H1 (cell line): ENCODE data around the gene CIRBP. TPM values are rescaled to one million over a fixed set of nuclear protein-coding genes. Genes with fewer than 3 reads are reported as not detected.
A peak's percentile ranks its signal among the peaks of the same experiment; 100 is the strongest.

Source experiments
- ASH2L ChIP-seq: fragments of 200-600, 300-600 bp; sonication (generic); IDR thresholded peaks from one replicate; pipeline ENCODE4 v1.7.1; 2017; ENCODE audit warnings: low read length
- ATF3 ChIP-seq: IDR thresholded peaks from 2 replicates; pipeline ENCODE4 v1.6.1; 2011; ENCODE audit warnings: low read depth, mild to moderate bottlenecking, low read length; ENCODE audit not compliant: insufficient read depth
- BACH1 ChIP-seq: IDR thresholded peaks from 2 replicates; pipeline ENCODE4 v1.6.1; 2012; ENCODE audit warnings: low read length, improper control_type of control experiment
- CREB1 ChIP-seq: IDR thresholded peaks from 2 replicates; pipeline ENCODE4 v1.6.1; 2012; ENCODE audit warnings: inconsistent platforms
- CTBP2 ChIP-seq: IDR thresholded peaks from 2 replicates; pipeline ENCODE4 v1.7.0; 2011; ENCODE audit warnings: borderline replicate concordance, mild to moderate bottlenecking, moderate library complexity, mixed read lengths, low read length; ENCODE audit not compliant: insufficient read depth, insufficient read length
- EGR1 ChIP-seq: IDR thresholded peaks from 2 replicates; pipeline ENCODE4 v1.6.1; 2011; ENCODE audit warnings: low read depth, low read length, borderline replicate concordance
- EP300 ChIP-seq, 2 experiments: IDR thresholded peaks; 1 replicate in 1 of 2; 2 replicates in 1 of 2; pipeline ENCODE4 v1.6.1; 2011 to 2012; ENCODE audit warnings: low read depth in 2 of 2, low read length in 2 of 2, mild to moderate bottlenecking in 2 of 2, borderline replicate concordance in 1 of 2, inconsistent platforms in 1 of 2, moderate library complexity in 1 of 2
- GTF2F1 ChIP-seq: IDR thresholded peaks from 2 replicates; pipeline ENCODE4 v1.6.1; 2012; ENCODE audit warnings: low read depth, low read length, improper control_type of control experiment, borderline replicate concordance
- HDAC2 ChIP-seq, 2 experiments: fragments of 300-600 bp in 1 of 2; sonication (generic) in 1 of 2; IDR thresholded peaks; 2 replicates each; pipeline ENCODE4 v1.6.1; 2011 to 2012; ENCODE audit warnings: low read depth in 2 of 2, low read length in 2 of 2, mild to moderate bottlenecking in 2 of 2, moderate library complexity in 2 of 2, borderline replicate concordance in 1 of 2, inconsistent platforms in 1 of 2
- HDAC6 ChIP-seq: IDR thresholded peaks from one replicate; pipeline ENCODE4 v1.7.1; 2012; ENCODE audit warnings: low read depth, mild to moderate bottlenecking, inconsistent platforms, low read length, moderate library complexity
- JUN ChIP-seq: IDR thresholded peaks from 2 replicates; pipeline ENCODE4 v1.6.1; 2011; ENCODE audit warnings: low read depth, mild to moderate bottlenecking, improper control_type of control experiment, low read length
- JUND ChIP-seq: IDR thresholded peaks from 2 replicates; pipeline ENCODE4 v1.6.1; 2011; ENCODE audit warnings: mild to moderate bottlenecking, improper control_type of control experiment, low read length
- KDM4A ChIP-seq: IDR thresholded peaks from one replicate; pipeline ENCODE4 v1.7.1; 2012; ENCODE audit warnings: low read depth, mild to moderate bottlenecking, moderate library complexity, low read length, inconsistent platforms; ENCODE audit not compliant: severe bottlenecking
- PHF8 ChIP-seq: fragments of 200-600 bp; sonication (generic); conservative IDR thresholded peaks from 2 replicates; pipeline ENCODE4 v1.7.1; 2012; ENCODE audit warnings: low read depth, mild to moderate bottlenecking, inconsistent platforms, low read length, moderate library complexity
- RBBP5 ChIP-seq: IDR thresholded peaks from 2 replicates; pipeline ENCODE4 v1.7.1; 2012; ENCODE audit warnings: low read depth, mild to moderate bottlenecking, inconsistent platforms, low read length, moderate library complexity, borderline replicate concordance
- RFX5 ChIP-seq: IDR thresholded peaks from 2 replicates; pipeline ENCODE4 v1.6.1; 2011; ENCODE audit warnings: low read depth, low read length, improper control_type of control experiment, borderline replicate concordance
- SRF ChIP-seq: IDR thresholded peaks from 2 replicates; pipeline ENCODE4 v1.6.1; 2011; ENCODE audit warnings: mild to moderate bottlenecking, low read depth, low read length, moderate library complexity
- SUZ12 ChIP-seq: fragments of 200-600 bp; sonication (generic); IDR thresholded peaks from 2 replicates; pipeline ENCODE4 v1.6.1; 2012; ENCODE audit warnings: mild to moderate bottlenecking, inconsistent platforms, low read length, moderate library complexity, mixed read lengths
- polyA plus RNA-seq, 7 experiments: library from polyadenylated mRNA; depleted of rRNA in 3 of 7; stranded (reverse) in 5 of 7; unstranded in 2 of 7; fragments of >200 nt in 5 of 7; fragments of 200-250 nt in 2 of 7; gene quantifications; 1 replicate in 5 of 7; 2 replicates in 1 of 7; 4 replicates in 1 of 7; pipeline versions ENCODE4 v1.2.1 to v1.2.3, GENCODE V29; 2011 to 2013; ENCODE audit warnings: missing spikeins in 2 of 7, mixed read lengths in 2 of 7
- total RNA-seq: library from RNA; stranded (reverse); fragmentation: NEBNext Ultra II Directional; extraction: Animal tissue kit (Norgen Biotek cat#: 25700); gene quantifications from 2 replicates; pipeline ENCODE4 v1.2.1, GENCODE V29; 2021
- TF ChIP-seq, protein P1 (sequence below): IDR thresholded peaks from 2 replicates; pipeline ENCODE4 v1.6.1; 2012; ENCODE audit warnings: inconsistent platforms
- TF ChIP-seq, protein P2 (sequence below), 3 experiments: IDR thresholded peaks; 1 replicate in 2 of 3; 2 replicates in 1 of 3; pipeline versions ENCODE4 v1.5.1 to v1.6.1; 2011; ENCODE audit warnings: low read length in 3 of 3, mild to moderate bottlenecking in 3 of 3, inconsistent platforms in 2 of 3, low read depth in 1 of 3, moderate library complexity in 1 of 3; ENCODE audit not compliant: insufficient read depth in 1 of 3; ENCODE audit errors: control extremely low read depth in 1 of 3

Gene CIRBP
- total and polyA plus RNA-seq, 2 of the 8 experiments (the other 6 are each of a cell fraction or from before 2014, with no cell fraction given), result 175 to 199 TPM

GRCh38 chr19:1315470-1316166 lies 46.5 kb downstream of the CIRBP start (continued):
- TF ChIP-seq, protein P1, sequence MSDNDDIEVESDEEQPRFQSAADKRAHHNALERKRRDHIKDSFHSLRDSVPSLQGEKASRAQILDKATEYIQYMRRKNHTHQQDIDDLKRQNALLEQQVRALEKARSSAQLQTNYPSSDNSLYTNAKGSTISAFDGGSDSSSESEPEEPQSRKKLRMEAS, result no peak
- TF ChIP-seq JUN (no peak), CTBP2 (no peak), SRF (no peak), PHF8 (no peak), JUND (no peak), RBBP5 (no peak), HDAC6 (no peak), EP300 (IDR thresholded peaks at IDR 0.05; ENCODE audit: borderline replicate concordance in 1 of 2, low read depth in 2 of 2, low read length in 2 of 2) (no peak), RFX5 (no peak), SUZ12 (no peak), BACH1 (0 out of 2 replicates have a peak, but pooled peaks have one; percentile 24), EGR1 (no peak), ATF3 (no peak), ASH2L (peak; percentile 35), KDM4A (peak; percentile 44), CREB1 (peak; percentile 22; the same call in 1 of the 2 replicates), HDAC2 (IDR thresholded peaks at IDR 0.05; ENCODE audit: borderline replicate concordance in 1 of 2, low read depth in 2 of 2, low read length in 2 of 2) (0 out of 4 replicates have a peak, but pooled peaks of 1 of the 2 experiments have one; percentile 81), GTF2F1 (no peak)
- TF ChIP-seq, protein P2, sequence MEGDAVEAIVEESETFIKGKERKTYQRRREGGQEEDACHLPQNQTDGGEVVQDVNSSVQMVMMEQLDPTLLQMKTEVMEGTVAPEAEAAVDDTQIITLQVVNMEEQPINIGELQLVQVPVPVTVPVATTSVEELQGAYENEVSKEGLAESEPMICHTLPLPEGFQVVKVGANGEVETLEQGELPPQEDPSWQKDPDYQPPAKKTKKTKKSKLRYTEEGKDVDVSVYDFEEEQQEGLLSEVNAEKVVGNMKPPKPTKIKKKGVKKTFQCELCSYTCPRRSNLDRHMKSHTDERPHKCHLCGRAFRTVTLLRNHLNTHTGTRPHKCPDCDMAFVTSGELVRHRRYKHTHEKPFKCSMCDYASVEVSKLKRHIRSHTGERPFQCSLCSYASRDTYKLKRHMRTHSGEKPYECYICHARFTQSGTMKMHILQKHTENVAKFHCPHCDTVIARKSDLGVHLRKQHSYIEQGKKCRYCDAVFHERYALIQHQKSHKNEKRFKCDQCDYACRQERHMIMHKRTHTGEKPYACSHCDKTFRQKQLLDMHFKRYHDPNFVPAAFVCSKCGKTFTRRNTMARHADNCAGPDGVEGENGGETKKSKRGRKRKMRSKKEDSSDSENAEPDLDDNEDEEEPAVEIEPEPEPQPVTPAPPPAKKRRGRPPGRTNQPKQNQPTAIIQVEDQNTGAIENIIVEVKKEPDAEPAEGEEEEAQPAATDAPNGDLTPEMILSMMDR (IDR thresholded peaks at IDR 0.05; ENCODE audit: control extremely low read depth in 1 of 3, insufficient read depth in 1 of 3, low read depth in 1 of 3, low read length in 3 of 3), result peak; percentile 51 to 73 (median 64)
